Activated CD8-positive, alpha-beta T cell treated with anti-CD3 and anti-CD28 coated beads, Interleukin-2, amount 10 ng/mL, durations not matched to agents 7 days and 5 days (primary cell): ENCODE results near the gene MLLT1. TPM values are rescaled to one million over a fixed set of nuclear protein-coding genes. Genes with fewer than 3 reads are reported as not detected.

ENCODE experiments used
- ATAC-seq: fragments of 150-1000 bp; cut with Tn5 transposase; one replicate; pipeline ENCODE4 v1.10.0; 2021; ENCODE audit warnings: moderate library complexity
- CTCF ChIA-PET: fragments of 350-600 bp; sonication (Branson Sonifier 250); formaldehyde crosslinking; loops from one replicate; lab custom pipeline; 2021; ENCODE audit warnings: antibody characterized with exemption; lab: Charles Lee
- POLR2A ChIA-PET: fragments of 350-600 bp; sonication (Branson Sonifier 250); formaldehyde crosslinking; loops from one replicate; lab custom pipeline; 2021; ENCODE audit warnings: antibody characterized with exemption; lab: Charles Lee
- DNase-seq: peaks from one replicate; pipeline ENCODE4 v3.0.0-alpha.2; 2020
- H3K27ac Mint-ChIP-seq: one replicate; pipeline ENCODE4 v1.8.0; 2021; ENCODE audit warnings: mild to moderate bottlenecking, mixed read lengths
- H3K27me3 Mint-ChIP-seq: one replicate; pipeline ENCODE4 v1.8.0; 2021; ENCODE audit warnings: low read depth, mixed read lengths
- H3K36me3 Mint-ChIP-seq: one replicate; pipeline ENCODE4 v1.8.0; 2021; ENCODE audit warnings: low read depth, mixed read lengths
- H3K4me1 Mint-ChIP-seq: one replicate; pipeline ENCODE4 v1.8.0; 2021; ENCODE audit warnings: low read depth, mixed read lengths
- H3K4me3 Mint-ChIP-seq: one replicate; pipeline ENCODE4 v1.8.0; 2021; ENCODE audit warnings: mild to moderate bottlenecking, mixed read lengths
- H3K9me3 Mint-ChIP-seq: one replicate; pipeline ENCODE4 v1.8.0; 2022; ENCODE audit warnings: mixed read lengths; ENCODE audit not compliant: insufficient read depth
- total RNA-seq, 2 experiments: library from RNA; stranded (reverse); gene quantifications; one replicate each; pipeline ENCODE4 v1.2.3, GENCODE V29; 2021

MLLT1 gene
- total RNA-seq, 2 experiments from 2014 or later = 37.3 to 48.7 TPM

- no peak for DNase-seq
- no peak overlapping the region for H3K4me3 Mint-ChIP-seq
- peaks cover 45% of the 10 kb centered on the region for H3K36me3 Mint-ChIP-seq
- no peak overlapping the region for H3K27ac Mint-ChIP-seq
- no peaks in the 10 kb centered on the region for H3K9me3 Mint-ChIP-seq
- POLR2A ChIA-PET = interaction anchor here (0.7 kb wide), 1 partner anchor 909 kb away, joined by 3 read pairs; no protein-coding TSS in a partner anchor
- CTCF ChIA-PET = interaction anchor here (1.2 kb wide), 2 partner anchors 35 to 46 kb away, joined by 3 read pairs; no protein-coding TSS in a partner anchor
- H3K27me3 Mint-ChIP-seq = no peaks in the 10 kb centered on the region
- H3K4me1 Mint-ChIP-seq = peaks cover 19% of the 10 kb centered on the region
- no peak for ATAC-seq
These were observed 15.0 kb downstream of the MLLT1 start for GRCh38 chr19:6264803-6265202.

GRCh38 chr19:6263735-6264444 lies 15.9 kb downstream of the MLLT1 start:
- ATAC-seq = no peak
- H3K27ac Mint-ChIP-seq = no peak overlapping the region
- peaks cover 49% of the 10 kb centered on the region for H3K36me3 Mint-ChIP-seq
- ChIA-PET POLR2A (interaction anchor here (0.5 to 0.7 kb wide), 2 partner anchors 228 to 910 kb away, joined by 3 read pairs; no protein-coding TSS in a partner anchor), CTCF (interaction anchor here (1.2 kb wide), 2 partner anchors 36 to 46 kb away, joined by 3 read pairs; no protein-coding TSS in a partner anchor)
- H3K4me3 Mint-ChIP-seq = no peak overlapping the region
- H3K27me3 Mint-ChIP-seq = no peaks in the 10 kb centered on the region
- no peaks in the 10 kb centered on the region for H3K9me3 Mint-ChIP-seq
- H3K4me1 Mint-ChIP-seq = peaks cover 19% of the 10 kb centered on the region
- DNase-seq = no peak

- ATAC-seq (no peak), DNase-seq (no peak)
- no peak overlapping the region for H3K4me3 Mint-ChIP-seq
- peaks cover 19% of the 10 kb centered on the region for H3K4me1 Mint-ChIP-seq
- H3K9me3 Mint-ChIP-seq = no peaks in the 10 kb centered on the region
- peaks cover 53% of the 10 kb centered on the region for H3K36me3 Mint-ChIP-seq
- no peak overlapping the region for H3K27ac Mint-ChIP-seq
- ChIA-PET CTCF (no interaction called here), POLR2A (no interaction called here)
- no peaks in the 10 kb centered on the region for H3K27me3 Mint-ChIP-seq
These were observed 16.5 kb downstream of the MLLT1 start for GRCh38 chr19:6263306-6263705.

GRCh38 chr19:6262519-6262918 lies 17.3 kb downstream of the MLLT1 start:
- Mint-ChIP-seq H3K36me3 (peaks cover 53% of the 10 kb centered on the region), H3K4me1 (peaks cover 19% of the 10 kb centered on the region), H3K4me3 (no peak overlapping the region), H3K27me3 (no peaks in the 10 kb centered on the region), H3K27ac (peak overlapping the region; percentile 62), H3K9me3 (no peaks in the 10 kb centered on the region)
- DNase-seq = no peak
- ATAC-seq = no peak
- POLR2A ChIA-PET = no interaction called here
- CTCF ChIA-PET = no interaction called here

- H3K36me3 Mint-ChIP-seq = peaks cover 52% of the 10 kb centered on the region
- no peak for ATAC-seq
- ChIA-PET POLR2A (no interaction called here), CTCF (interaction anchor here (1.0 to 1.8 kb wide), 3 partner anchors 9 to 38 kb away, joined by 3 to 6 read pairs (median 3); no protein-coding TSS in a partner anchor)
- no peak overlapping the region for H3K4me3 Mint-ChIP-seq
- peak overlapping the region; percentile 62 for H3K27ac Mint-ChIP-seq
- no peaks in the 10 kb centered on the region for H3K9me3 Mint-ChIP-seq
- peaks cover 19% of the 10 kb centered on the region for H3K4me1 Mint-ChIP-seq
- no peaks in the 10 kb centered on the region for H3K27me3 Mint-ChIP-seq
- DNase-seq = no peak
These were observed 17.9 kb downstream of the MLLT1 start for GRCh38 chr19:6261883-6262282.

DNA sequence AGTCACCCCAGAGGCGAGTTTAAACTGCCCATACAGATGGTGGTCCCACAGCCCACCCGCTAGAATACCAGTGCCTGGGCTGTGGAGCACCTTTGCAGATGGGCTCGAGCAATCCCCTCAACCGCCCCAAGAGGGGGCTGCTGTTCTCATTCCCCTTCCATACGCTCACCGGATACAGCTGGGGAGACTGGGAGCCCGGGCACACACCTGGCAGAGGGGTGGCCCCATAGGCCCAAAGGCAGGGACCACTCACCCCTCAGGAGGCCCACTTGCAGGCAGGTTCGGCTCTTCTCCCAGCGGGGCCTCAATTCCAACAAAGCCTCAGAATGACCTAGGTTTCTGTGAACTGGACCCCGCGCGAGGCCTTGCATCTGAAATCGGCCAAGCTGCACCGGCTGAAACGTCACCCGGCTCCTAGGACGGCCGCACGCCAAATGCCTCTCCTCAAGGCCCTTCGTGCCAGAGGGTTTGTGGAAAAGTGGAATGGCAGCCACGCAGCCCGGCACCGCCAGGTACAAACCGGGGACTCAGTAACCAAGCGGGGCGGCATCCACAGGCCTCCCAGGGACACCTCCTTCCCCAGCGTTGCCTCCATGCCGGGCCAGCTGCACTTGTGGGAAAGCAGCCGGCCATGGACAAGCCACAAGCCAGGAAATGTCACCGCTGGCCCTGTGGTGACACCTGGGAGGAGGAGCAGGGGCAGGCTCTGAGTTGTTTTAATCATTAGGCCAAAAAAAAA lies 18.7 kb downstream of the MLLT1 start:
- ChIA-PET POLR2A (no interaction called here), CTCF (interaction anchor here (0.9 to 1.8 kb wide), 5 partner anchors 10 to 43 kb away, joined by 3 to 6 read pairs (median 3); no protein-coding TSS in a partner anchor)
- Mint-ChIP-seq H3K36me3 (peaks cover 52% of the 10 kb centered on the region), H3K27me3 (no peaks in the 10 kb centered on the region), H3K4me1 (peaks cover 19% of the 10 kb centered on the region), H3K4me3 (no peak overlapping the region), H3K27ac (peak overlapping the region; percentile 49), H3K9me3 (no peaks in the 10 kb centered on the region)
- ATAC-seq (peak; percentile 70), DNase-seq (peak; percentile 48)

GRCh38 chr19:6260376-6260775 lies 19.4 kb downstream of the MLLT1 start:
- Mint-ChIP-seq H3K36me3 (peaks cover 53% of the 10 kb centered on the region), H3K4me3 (no peak overlapping the region), H3K27me3 (no peaks in the 10 kb centered on the region), H3K9me3 (no peaks in the 10 kb centered on the region), H3K27ac (no peak overlapping the region), H3K4me1 (peaks cover 19% of the 10 kb centered on the region)
- DNase-seq (no peak), ATAC-seq (no peak)
- ChIA-PET POLR2A (no interaction called here), CTCF (interaction anchor here (0.9 to 1.8 kb wide), 4 partner anchors 11 to 42 kb away, joined by 3 to 6 read pairs (median 3); no protein-coding TSS in a partner anchor)

GRCh38 chr19:6259312-6259861 lies 20.4 kb downstream of the MLLT1 start:
- Mint-ChIP-seq H3K36me3 (peaks cover 47% of the 10 kb centered on the region), H3K9me3 (no peaks in the 10 kb centered on the region), H3K4me1 (peaks cover 19% of the 10 kb centered on the region), H3K4me3 (no peak overlapping the region), H3K27me3 (no peaks in the 10 kb centered on the region), H3K27ac (no peak overlapping the region)
- DNase-seq (no peak), ATAC-seq (no peak)
- POLR2A ChIA-PET = no interaction called here
- CTCF ChIA-PET = interaction anchor here (1.7 kb wide), 1 partner anchor 18 kb away, joined by 3 read pairs; no protein-coding TSS in a partner anchor

DNA sequence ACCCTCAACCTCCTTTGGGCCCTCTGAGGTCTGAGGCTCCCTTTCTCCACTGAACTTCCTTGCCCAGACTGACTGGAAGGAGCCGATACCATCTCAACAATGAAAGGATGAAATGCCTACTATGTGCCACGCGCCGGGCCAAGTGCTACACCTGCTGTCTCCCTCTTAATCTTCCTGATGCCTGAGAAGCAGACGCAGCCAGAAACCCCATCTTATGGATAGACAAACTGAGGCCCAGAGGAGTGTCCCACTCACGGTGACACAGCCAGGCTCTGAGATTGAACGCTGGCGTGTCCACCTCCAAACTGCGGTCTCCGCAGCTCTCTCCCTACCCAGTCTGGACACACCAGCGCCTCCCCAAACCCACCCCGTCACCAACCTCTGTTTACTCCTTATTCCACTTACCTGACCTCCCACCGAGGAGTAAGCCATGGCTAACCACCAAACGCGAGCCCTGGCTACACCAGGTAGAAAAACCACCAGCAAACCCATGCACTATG lies 20.9 kb downstream of the MLLT1 start:
- Mint-ChIP-seq H3K4me1 (peaks cover 19% of the 10 kb centered on the region), H3K4me3 (no peak overlapping the region), H3K9me3 (no peaks in the 10 kb centered on the region), H3K27ac (no peak overlapping the region), H3K27me3 (no peaks in the 10 kb centered on the region), H3K36me3 (peaks cover 47% of the 10 kb centered on the region)
- no peak for ATAC-seq
- no peak for DNase-seq
- POLR2A ChIA-PET = no interaction called here
- CTCF ChIA-PET = no interaction called here

- ATAC-seq (no peak), DNase-seq (no peak)
- Mint-ChIP-seq H3K27me3 (no peaks in the 10 kb centered on the region), H3K27ac (no peak overlapping the region), H3K4me1 (no peaks in the 10 kb centered on the region), H3K9me3 (no peaks in the 10 kb centered on the region), H3K4me3 (no peak overlapping the region), H3K36me3 (peaks cover 23% of the 10 kb centered on the region)
- CTCF ChIA-PET = no interaction called here
- POLR2A ChIA-PET = interaction anchor here (0.7 kb wide), 1 partner anchor 646 kb away, joined by 3 read pairs; no protein-coding TSS in a partner anchor
These were observed 25.6 kb downstream of the MLLT1 start for GRCh38 chr19:6253954-6254733.

DNA sequence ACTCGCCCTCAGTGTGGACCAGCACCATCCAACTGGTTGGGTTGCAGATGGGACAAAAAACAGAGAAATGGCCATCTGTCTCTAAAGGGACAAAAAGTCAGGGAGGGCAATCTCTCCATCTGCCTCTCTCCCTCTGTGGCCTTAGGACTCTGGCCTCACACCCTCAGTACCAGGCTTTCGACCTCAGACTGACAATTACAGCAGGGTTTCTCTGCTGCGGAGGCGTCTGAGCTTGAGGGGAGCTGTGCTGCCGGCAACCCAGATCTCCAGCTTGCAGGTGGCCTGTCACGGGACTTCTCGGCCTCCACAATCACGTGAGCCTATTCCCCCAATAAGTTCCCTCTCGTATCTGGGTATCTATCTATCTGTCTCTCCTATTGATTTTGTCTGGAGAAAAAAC lies 27.7 kb downstream of the MLLT1 start:
- Mint-ChIP-seq H3K9me3 (no peaks in the 10 kb centered on the region), H3K36me3 (peaks cover 16% of the 10 kb centered on the region), H3K27me3 (no peaks in the 10 kb centered on the region), H3K27ac (no peak overlapping the region), H3K4me1 (peaks cover 7% of the 10 kb centered on the region), H3K4me3 (no peak overlapping the region)
- ATAC-seq = no peak
- no peak for DNase-seq
- ChIA-PET POLR2A (no interaction called here), CTCF (interaction anchor here (0.7 kb wide), 1 partner anchor 284 kb away, joined by 3 read pairs; no protein-coding TSS in a partner anchor)
